ENCODE measurements around the gene ABCA8. TPM values are rescaled to one million over a fixed set of nuclear protein-coding genes. Genes with fewer than 3 reads are reported as not detected.
A peak's percentile ranks its signal among the peaks of the same experiment; 100 is the strongest.

The ABCA8 gene
- total RNA-seq, 1 donor from 2014 or later, result 0.31 TPM

- no peak for TF ChIP-seq CTCF (IDR thresholded peaks at IDR 0.05; ENCODE audit: unreplicated experiment)
- no peaks in the 10 kb centered on the region for H3K27me3 Mint-ChIP-seq
- no peaks in the 10 kb centered on the region for H3K36me3 Mint-ChIP-seq (ENCODE audit: insufficient read depth)
- no peak for DNase-seq (ENCODE audit: low spot score, unreplicated experiment)
- no peak overlapping the region for H3K4me3 Mint-ChIP-seq (ENCODE audit: low read depth)
- no peaks in the 10 kb centered on the region for H3K4me1 Mint-ChIP-seq (ENCODE audit: low read depth)
- no peaks in the 10 kb centered on the region for H3K9me3 Mint-ChIP-seq (ENCODE audit: low read depth)
- H3K27ac Mint-ChIP-seq, result no peak overlapping the region
These were observed 26.1 kb upstream of the ABCA8 start for GRCh38 chr17:68981288-68981687.

GRCh38 chr17:68973098-68973846 lies 18.1 kb upstream of the ABCA8 start:
- no peaks in the 10 kb centered on the region for H3K27me3 Mint-ChIP-seq
- H3K27ac Mint-ChIP-seq, result no peak overlapping the region
- H3K9me3 Mint-ChIP-seq (ENCODE audit: low read depth), result peaks cover 4% of the 10 kb centered on the region
- H3K36me3 Mint-ChIP-seq (ENCODE audit: insufficient read depth), result no peaks in the 10 kb centered on the region
- H3K4me3 Mint-ChIP-seq (ENCODE audit: low read depth), result no peak overlapping the region
- peaks cover 4% of the 10 kb centered on the region for H3K4me1 Mint-ChIP-seq (ENCODE audit: low read depth)
- no peak for TF ChIP-seq CTCF (IDR thresholded peaks at IDR 0.05; ENCODE audit: unreplicated experiment)
- DNase-seq (ENCODE audit: low spot score, unreplicated experiment), result no peak

GRCh38 chr17:68972119-68972704 lies 17.0 kb upstream of the ABCA8 start:
- Mint-ChIP-seq H3K4me1 (ENCODE audit: low read depth) (peaks cover 4% of the 10 kb centered on the region), H3K27me3 (no peaks in the 10 kb centered on the region), H3K36me3 (ENCODE audit: insufficient read depth) (no peaks in the 10 kb centered on the region), H3K4me3 (ENCODE audit: low read depth) (no peak overlapping the region), H3K9me3 (ENCODE audit: low read depth) (peaks cover 6% of the 10 kb centered on the region), H3K27ac (no peak overlapping the region)
- no peak for DNase-seq (ENCODE audit: low spot score, unreplicated experiment)
- peak; percentile 63 for TF ChIP-seq CTCF (IDR thresholded peaks at IDR 0.05; ENCODE audit: unreplicated experiment)

GRCh38 chr17:68969101-68969500 lies 13.9 kb upstream of the ABCA8 start:
- no peak overlapping the region for H3K4me3 Mint-ChIP-seq (ENCODE audit: low read depth)
- no peaks in the 10 kb centered on the region for H3K27me3 Mint-ChIP-seq
- peaks cover 5% of the 10 kb centered on the region for H3K9me3 Mint-ChIP-seq (ENCODE audit: low read depth)
- H3K4me1 Mint-ChIP-seq (ENCODE audit: low read depth), result peaks cover 4% of the 10 kb centered on the region
- no peak for TF ChIP-seq CTCF (IDR thresholded peaks at IDR 0.05; ENCODE audit: unreplicated experiment)
- DNase-seq (ENCODE audit: low spot score, unreplicated experiment), result no peak
- H3K36me3 Mint-ChIP-seq (ENCODE audit: insufficient read depth), result no peaks in the 10 kb centered on the region
- H3K27ac Mint-ChIP-seq, result no peak overlapping the region

- H3K9me3 Mint-ChIP-seq (ENCODE audit: low read depth), result peaks cover 10% of the 10 kb centered on the region
- no peak overlapping the region for H3K27ac Mint-ChIP-seq
- no peaks in the 10 kb centered on the region for H3K36me3 Mint-ChIP-seq (ENCODE audit: insufficient read depth)
These were observed 8.8 kb upstream of the ABCA8 start for GRCh38 chr17:68963958-68964357.

More at GRCh38 chr17:68963958-68964357, 8.8 kb upstream of the ABCA8 start:
- no peak overlapping the region for H3K4me3 Mint-ChIP-seq (ENCODE audit: low read depth)
- TF ChIP-seq CTCF (IDR thresholded peaks at IDR 0.05; ENCODE audit: unreplicated experiment), result no peak
- H3K27me3 Mint-ChIP-seq, result no peaks in the 10 kb centered on the region
- no peak for DNase-seq (ENCODE audit: low spot score, unreplicated experiment)
- no peaks in the 10 kb centered on the region for H3K4me1 Mint-ChIP-seq (ENCODE audit: low read depth)

All from progenitor cell of endocrine pancreas (in vitro differentiated cells).